SW 1271 (cell line): ENCODE results near the gene ICA1L.

ENCODE experiments used
- DNase-seq, 2 experiments: peaks; one replicate each; lab custom pipeline; 2025; lab: John Stamatoyannopoulos, UW

ICA1L gene

DNA sequence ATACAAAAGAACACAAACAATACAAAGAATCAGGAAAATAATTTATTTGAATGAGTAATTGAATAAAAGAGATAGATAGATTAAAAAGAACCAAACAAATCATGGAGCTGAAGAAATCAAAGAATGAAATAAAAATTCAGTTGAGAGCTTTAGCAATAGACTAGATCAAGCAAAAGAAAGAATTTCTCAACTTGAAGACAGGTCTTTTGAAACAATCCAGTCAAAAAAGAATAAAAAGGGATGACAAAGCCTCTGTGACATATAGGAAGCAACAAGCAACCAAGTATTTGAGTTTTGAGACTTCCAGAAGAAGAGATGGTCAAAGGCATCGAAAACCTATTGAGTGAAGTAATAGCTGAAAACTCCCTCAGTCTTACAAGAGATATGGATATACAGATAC is 128.0 kb downstream of the ICA1L start:
- no peak for DNase-seq

DNA sequence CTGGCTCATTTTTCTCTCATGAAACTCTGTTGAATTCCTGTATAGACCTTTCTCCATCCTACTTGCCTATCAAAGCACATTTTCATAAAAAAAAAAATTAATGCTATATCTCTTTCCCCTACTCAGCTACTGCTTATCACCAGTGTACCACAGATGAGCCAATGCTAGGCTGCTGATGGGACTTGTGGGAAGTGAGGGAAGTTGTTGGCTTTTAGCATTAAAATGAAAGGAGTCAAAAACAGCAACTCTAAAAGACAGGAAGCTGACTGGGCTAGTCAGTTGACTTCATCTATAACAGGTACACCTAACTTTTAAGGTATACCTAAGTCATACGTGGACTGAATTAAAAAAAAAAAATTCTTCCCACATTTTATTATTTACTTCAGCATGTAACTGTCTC is 134.7 kb downstream of the ICA1L start:
- DNase-seq, result no peak

DNA sequence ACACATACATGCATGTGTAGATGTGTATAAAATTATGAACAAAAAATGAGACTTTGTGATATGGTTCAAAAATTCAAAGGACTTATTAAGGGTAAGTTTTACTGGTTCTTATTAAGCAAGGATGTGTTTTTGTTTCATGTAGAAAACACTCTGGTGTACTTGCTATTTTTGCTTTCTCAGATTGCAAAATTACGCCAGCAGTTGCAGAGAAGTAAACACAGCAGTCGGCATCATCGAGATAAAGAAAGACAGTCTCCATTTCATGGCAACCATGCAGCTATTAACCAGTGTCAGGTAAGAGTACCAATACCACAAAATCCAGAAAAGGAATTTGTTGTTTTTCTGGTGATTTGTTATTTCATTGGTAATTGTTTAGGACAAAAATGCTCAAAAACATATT is 145.5 kb downstream of the ICA1L start:
- no peak for DNase-seq

DNA sequence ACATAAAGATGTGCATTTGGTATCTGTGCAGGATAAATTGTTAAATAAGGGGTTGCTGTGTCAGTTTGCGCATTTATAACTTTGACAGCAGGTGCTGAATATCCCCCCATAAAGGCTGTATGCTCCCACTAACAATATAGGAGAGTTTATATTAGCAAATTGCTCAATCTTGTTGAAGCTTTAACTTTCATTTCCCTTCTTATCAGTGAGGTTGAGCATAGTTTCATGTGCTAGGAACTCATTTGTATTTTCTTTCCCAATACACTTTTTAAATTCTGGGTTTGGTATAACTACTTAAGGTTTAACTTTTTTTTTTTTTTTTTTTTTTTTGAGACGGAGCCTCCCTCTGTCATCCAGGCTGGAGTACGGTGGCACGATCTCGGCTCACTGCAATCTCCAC is 147.8 kb downstream of the ICA1L start:
- no peak for DNase-seq
